KG1 (cell line): Measurements from ENCODE around the gene BPIFB1.

ENCODE experiments used
- DNase-seq: peaks from one replicate; lab custom pipeline; 2025; lab: John Stamatoyannopoulos, UW

BPIFB1 gene

GRCh38 chr20:33325350-33325749, 42.3 kb downstream of the BPIFB1 start:
- no peak for DNase-seq

DNA sequence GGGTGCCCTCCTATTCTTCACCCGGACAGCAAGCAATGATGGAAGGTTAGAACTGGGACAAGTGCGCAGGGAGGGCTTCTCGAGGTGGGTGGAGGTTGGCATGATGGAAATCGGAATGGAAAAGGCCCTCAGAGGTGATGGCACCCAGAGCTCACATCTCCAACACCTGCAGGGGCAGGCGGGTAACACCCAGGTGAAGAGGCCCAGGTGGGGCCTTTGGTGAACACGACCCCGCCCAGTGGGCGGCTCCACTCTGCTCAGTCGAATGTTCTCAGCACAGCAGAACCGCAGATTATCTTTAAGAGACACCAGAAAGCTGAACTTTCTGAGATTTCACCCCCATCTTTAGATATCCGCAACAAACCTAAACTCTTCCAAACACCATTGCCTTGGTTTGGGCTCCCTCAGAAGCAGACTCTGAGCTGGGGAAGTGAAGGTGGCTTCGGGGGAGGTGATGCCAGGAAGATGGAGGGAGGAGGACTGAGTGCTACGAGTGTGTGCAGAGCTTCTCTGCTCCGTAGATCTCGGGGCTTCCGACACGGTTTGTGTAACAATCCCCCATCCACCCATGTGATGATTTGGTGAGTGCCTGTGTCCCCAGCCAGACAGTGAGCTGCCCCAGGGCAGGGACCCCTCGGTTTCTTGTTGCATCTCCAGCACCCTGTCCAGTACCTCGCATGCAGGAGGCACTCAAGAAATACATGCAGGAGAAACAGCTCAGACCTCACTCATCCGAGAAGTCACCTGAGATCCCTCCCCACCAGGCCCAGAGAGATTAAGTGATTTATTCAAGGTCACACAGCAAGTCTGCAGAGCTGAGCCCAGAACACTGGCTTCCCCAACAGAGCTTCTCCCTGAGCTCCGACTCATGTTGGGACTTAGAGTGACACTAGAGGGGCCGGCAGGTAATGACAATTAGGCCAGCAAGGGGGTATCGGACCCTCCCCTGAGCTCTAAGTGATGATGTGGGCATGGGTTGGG, 45.4 kb downstream of the BPIFB1 start:
- no peak for DNase-seq

GRCh38 chr20:33332905-33333456, 50.0 kb downstream of the BPIFB1 start:
- DNase-seq: no peak

- no peak for DNase-seq
Observed at GRCh38 chr20:33333616-33334015, 50.6 kb downstream of the BPIFB1 start.

- no peak for DNase-seq
Observed at GRCh38 chr20:33334111-33334510, 51.1 kb downstream of the BPIFB1 start.

- DNase-seq: no peak
Observed at GRCh38 chr20:33336375-33336774, 53.4 kb downstream of the BPIFB1 start.

DNA sequence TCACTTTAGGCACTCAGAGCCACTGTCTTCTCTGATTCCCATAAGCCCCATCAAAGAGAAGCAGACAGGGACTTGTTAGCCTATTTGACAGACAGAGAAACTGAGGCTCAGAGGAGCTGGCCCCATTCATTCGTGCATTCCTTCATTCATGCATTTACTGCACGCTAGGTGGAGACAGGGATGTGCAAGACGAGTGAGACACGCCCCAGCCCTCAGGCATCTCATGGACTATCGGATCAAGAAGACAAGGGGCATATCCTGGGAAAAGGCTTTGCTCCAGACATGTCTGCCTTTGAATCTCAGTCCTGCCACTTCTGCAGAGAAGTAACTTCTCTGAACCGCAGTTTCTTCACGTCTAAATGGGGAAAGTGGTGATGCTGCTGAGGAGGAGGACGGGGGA, 54.1 kb downstream of the BPIFB1 start:
- DNase-seq: no peak

- no peak for DNase-seq
Observed at GRCh38 chr20:33337531-33338165, 54.6 kb downstream of the BPIFB1 start.

DNA sequence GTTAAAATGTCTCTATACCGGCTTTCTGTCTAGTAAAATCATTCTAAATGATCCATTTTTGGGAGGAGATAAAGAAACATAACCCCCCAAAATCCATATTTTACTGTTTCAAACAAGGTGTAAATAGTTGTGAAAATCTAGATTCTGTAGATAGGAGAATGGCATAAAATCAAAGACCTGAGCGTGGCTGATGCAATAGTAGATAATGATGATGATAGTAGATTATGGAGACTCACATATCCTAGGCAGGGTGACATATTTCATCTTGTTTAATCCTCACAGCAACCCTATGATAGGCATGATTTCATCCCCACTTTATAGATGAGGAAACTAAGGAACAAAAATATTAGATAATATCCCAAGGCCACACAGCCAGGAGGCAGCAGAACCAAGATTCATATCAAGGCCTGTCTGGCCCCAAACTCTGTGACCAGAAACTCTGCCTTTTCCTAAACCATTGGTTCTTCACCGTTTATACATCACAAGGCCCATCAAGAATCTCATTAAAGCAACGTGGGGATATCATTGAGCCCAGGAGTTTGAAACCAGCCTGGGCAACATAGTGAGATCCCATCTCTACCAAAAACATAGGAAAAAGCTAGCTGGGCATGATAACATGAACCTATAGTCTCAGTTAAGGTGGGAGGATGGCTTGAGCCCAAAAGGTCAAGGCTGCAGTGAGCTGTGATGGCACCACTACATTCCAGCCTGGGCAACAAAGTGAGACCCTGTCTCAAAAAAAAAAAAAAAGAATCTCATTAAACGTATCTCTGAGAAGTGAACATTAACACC, 55.6 kb downstream of the BPIFB1 start:
- DNase-seq: no peak

DNA sequence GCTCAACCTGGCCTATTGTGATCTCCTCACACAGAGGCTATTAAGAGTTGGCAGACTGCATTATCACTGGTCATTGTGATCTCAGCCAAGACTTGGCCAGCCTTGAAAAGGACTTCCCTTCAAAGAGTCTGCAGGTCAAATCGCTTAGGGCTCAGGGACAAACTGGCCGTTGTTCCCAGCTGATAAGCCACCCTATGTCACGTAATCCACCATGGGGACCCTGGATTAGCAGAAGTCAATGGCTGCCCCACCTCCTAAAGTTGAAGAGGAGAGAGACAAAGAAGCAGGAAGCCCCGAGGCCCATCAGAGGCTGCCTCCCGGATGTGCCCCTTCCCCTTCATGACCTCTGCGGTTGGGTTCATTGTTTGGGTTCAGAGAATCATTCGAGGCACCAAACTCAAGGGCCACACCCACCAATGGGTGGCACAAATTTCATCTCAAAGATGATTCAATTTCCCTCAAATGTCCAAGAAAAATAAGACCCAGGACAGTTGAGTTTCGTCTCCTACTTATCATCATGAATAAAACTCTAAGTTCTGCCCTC, 56.6 kb downstream of the BPIFB1 start:
- no peak for DNase-seq

- DNase-seq: no peak
Observed at GRCh38 chr20:33343521-33343920, 60.5 kb downstream of the BPIFB1 start.

- no peak for DNase-seq
Observed at GRCh38 chr20:33345342-33345741, 62.3 kb downstream of the BPIFB1 start.

GRCh38 chr20:33348136-33348937, 65.3 kb downstream of the BPIFB1 start:
- DNase-seq: no peak

GRCh38 chr20:33349493-33349892, 66.5 kb downstream of the BPIFB1 start:
- DNase-seq: no peak

DNA sequence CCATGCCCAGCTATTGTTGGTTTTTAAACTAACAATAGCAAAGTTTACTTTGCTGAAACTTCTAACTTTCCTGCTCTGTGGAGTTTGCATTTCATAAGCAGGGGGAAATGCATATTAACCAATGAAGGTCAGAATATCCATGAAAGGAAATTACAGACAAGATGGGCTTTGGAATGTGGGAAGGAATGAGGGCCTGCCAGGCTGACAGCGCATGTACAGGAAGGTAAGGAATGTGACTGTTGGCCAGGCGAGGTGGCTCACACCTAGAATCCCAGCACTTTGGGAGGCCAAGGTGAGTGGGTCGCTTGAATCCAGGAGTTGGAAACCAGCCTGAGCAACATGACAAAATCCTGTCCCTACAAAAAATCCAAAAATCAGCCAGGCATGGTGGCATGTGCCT, 68.7 kb downstream of the BPIFB1 start:
- no peak for DNase-seq

- no peak for DNase-seq
Observed at GRCh38 chr20:33352258-33353012, 69.4 kb downstream of the BPIFB1 start.

GRCh38 chr20:33353013-33353402, 70.0 kb downstream of the BPIFB1 start:
- no peak for DNase-seq
